ENCODE results near the gene TTC39C.

- no peak for TF ChIP-seq CTCF (IDR thresholded peaks at IDR 0.05)
- TF ChIP-seq SIN3A (IDR thresholded peaks at IDR 0.05; ENCODE audit: borderline replicate concordance, insufficient read depth, low read depth, low read length): no peak
- no peak for TF ChIP-seq REST (IDR thresholded peaks at IDR 0.05; ENCODE audit: insufficient read depth in 1 of 2, low read depth in 2 of 2, low read length in 1 of 2)
- no peak for TF ChIP-seq TCF7L2 (IDR thresholded peaks at IDR 0.05; ENCODE audit: low read depth, low read length)
These were observed 4.8 kb upstream of the TTC39C start for GRCh38 chr18:24009651-24010333.

Data from Panc1 (cell line).